Heart left ventricle (tissue), 16 donors: Measurements from ENCODE around the gene CPT2. TPM values are rescaled to one million over a fixed set of nuclear protein-coding genes. Genes with fewer than 3 reads are reported as not detected.
A peak's percentile ranks its signal among the peaks of the same experiment; 100 is the strongest.

Experiments used
- ATAC-seq, 4 donors: fragments of 200-7000 bp; cut with Tn5 transposase; one replicate each; pipeline ENCODE4 v1.9.1; 2020 to 2022; ENCODE audit warnings: moderate library complexity in 4 of 4, mild to moderate bottlenecking in 3 of 4, moderate number of reproducible peaks in 1 of 4
- DNase-seq, 5 donors: peaks; one replicate each; pipeline ENCODE4 v3.0.0-alpha.2; 2020
- H3K27ac ChIP-seq, 12 donors: fragments of 200-600 bp; sonication (generic) in 4 of 12; one replicate each; pipeline versions ENCODE4 v1.5.0 to v1.8.0; 2016 to 2022; ENCODE audit warnings: mild to moderate bottlenecking in 2 of 12
- H3K27me3 ChIP-seq, 9 donors: fragments of 200-600 bp; sonication (generic) in 2 of 9; one replicate each; pipeline versions ENCODE4 v1.5.1 to v1.8.0; 2016 to 2022; ENCODE audit warnings: mild to moderate bottlenecking in 3 of 9
- H3K36me3 ChIP-seq, 9 donors: fragments of 200-600 bp; sonication (generic) in 2 of 9; one replicate each; pipeline versions ENCODE4 v1.5.0 to v1.8.0; 2018 to 2022; ENCODE audit warnings: mild to moderate bottlenecking in 2 of 9
- H3K4me1 ChIP-seq, 12 donors: fragments of 200-600 bp; sonication (generic) in 4 of 12; one replicate each; pipeline versions ENCODE4 v1.5.0 to v1.8.0; 2016 to 2022; ENCODE audit warnings: mild to moderate bottlenecking in 3 of 12
- H3K4me3 ChIP-seq, 12 donors: fragments of 200-600 bp; sonication (generic) in 4 of 12; one replicate each; pipeline versions ENCODE4 v1.5.0 to v1.8.0; 2017 to 2022; ENCODE audit warnings: mild to moderate bottlenecking in 9 of 12, moderate library complexity in 4 of 12
- H3K9me3 ChIP-seq, 12 donors: fragments of 200-600 bp; sonication (generic) in 4 of 12; one replicate each; pipeline versions ENCODE4 v1.5.0 to v1.8.0; 2016 to 2022; ENCODE audit warnings: mild to moderate bottlenecking in 1 of 12
- CTCF ChIP-seq, 12 donors: fragments of 200-600 bp; sonication (generic) in 4 of 12; IDR thresholded peaks; one replicate each; pipeline versions ENCODE4 v1.5.0 to v1.8.0; 2018 to 2022; ENCODE audit warnings: antibody characterized with exemption in 12 of 12, mild to moderate bottlenecking in 5 of 12
- POLR2A ChIP-seq, 2 donors: fragments of 450-650 bp; IDR thresholded peaks; one replicate each; pipeline ENCODE4 v1.6.1; 2017; ENCODE audit warnings: antibody characterized with exemption in 2 of 2, mild to moderate bottlenecking in 2 of 2, moderate library complexity in 2 of 2
- WGBS, 4 donors: extraction: QIAGEN DNeasy Blood & Tissue Kit in 2 of 4; methylation state at CpG; one replicate each; pipeline versions ENCODE4 v1.1.5 to v1.1.7; 2013 to 2018; 5-methylcytosine and 5-hydroxymethylcytosine counted together
- intact Hi-C, 10 donors: fragments of 100-400 bp; cut with DNase I; formaldehyde crosslinking; loops; one replicate each; pipeline versions ENCODE4 v1.11.1 to v1.14.2; 2022
- polyA plus RNA-seq, 2 donors: library from polyadenylated mRNA; stranded (reverse); fragments of 200-250 nt; gene quantifications; one replicate each; pipeline ENCODE4 v1.2.3, GENCODE V29; 2013
- total RNA-seq, 9 donors: library from RNA; depleted of rRNA in 2 of 9; stranded (reverse); fragments of >200 nt in 2 of 9; fragmentation: NEBNext Ultra II Directional in 3 of 9; extraction: Animal tissue kit (Norgen Biotek cat#: 25700) in 3 of 9; gene quantifications; one replicate each; pipeline versions ENCODE4 v1.1.0 to v1.2.4, GENCODE V29; 2016 to 2023
- donor health status: ischemic (EF 13 %, LVEDD 7.1; RV severe dilation, severe dysfunction).
- donor health status: healthy with polysubstance abuse.
- donor health status: DM: no; HTN: yes; CAD: no.
- donor health status: DM: no; HTN: no; CAD: no.
- donor health status: ischemic (EF 25% LVEDD 6.9; RV normal size, moderate dysfunction).
- donor health status: ischemic (EF 25% LVEDD 5.7; RV mildly dilated, moderate dysfunction).
- donor health status: healthy.
- donor health status: DM: yes; HTN: yes; CAD: no.
- donor health status: ischemic (EF 35%, LVEDD 5.7; RV mildly dilated, moderate dysfunction).
- donor health status: nonischemic (EF 11% LVEDD 7.7; RV severe dilation, severe dysfunction).
- donor health status: DM: yes; HTN: yes; CAD: no.
- donor health status: PGD.
- donor health status: ischemic (EF 29% LVEDD 5.4; RV normal size, mild dysfunction).
- donor health status: nonischemic (EF 23%, LVEDD 6.1; RV moderate dilation, normal function).

CPT2 gene
- total and polyA plus RNA-seq, 11 donors, result 14.7 to 62.3 (median 34.0) TPM

- no peak for DNase-seq
- no peak for ATAC-seq
- no peak for TF ChIP-seq CTCF (IDR thresholded peaks at IDR 0.05)
- TF ChIP-seq POLR2A (IDR thresholded peaks at IDR 0.05), result no peak
- Histone ChIP-seq H3K27ac (peak overlapping the region; percentile 89 to 99 (median 95)), H3K4me3 (peak overlapping the region; percentile 47 to 99 (median 86)), H3K27me3 (no peaks in the 10 kb centered on the region), H3K4me1 (peaks cover 0 to 18% (median 13%) of the 10 kb centered on the region in 12 donors), H3K36me3 (peaks cover 0 to 39% (median 26%) of the 10 kb centered on the region in 9 donors), H3K9me3 (no peaks in the 10 kb centered on the region)
- intact Hi-C loops, result loop anchor here in 2 of 10 donors (1.0 to 2.0 kb wide), 3 partner anchors 21 to 37 kb away; no protein-coding TSS in a partner anchor
- 27 to 33% (median 30%) methylated on average over 8 of the region's 8 CpGs for WGBS, 4 donors
Measured at GRCh38 chr1:53219711-53220110, 23.1 kb downstream of the CPT2 start.

GRCh38 chr1:53220171-53220961 is 23.7 kb downstream of the CPT2 start, which contains the start of gene CZIB:
Gene CZIB, minus strand, starts transcription at chr1:53220634. Its CDS starts 59 bp downstream, at chr1:53220575.
- peak in 1 of 2 donors; percentile 92 for TF ChIP-seq POLR2A (IDR thresholded peaks at IDR 0.05)
- TF ChIP-seq CTCF (IDR thresholded peaks at IDR 0.05), result no peak
- Histone ChIP-seq H3K27ac (peak within 1 kb of the TSS; percentile 89 to 99 (median 95)), H3K36me3 (peaks cover 0 to 32% (median 20%) of the 10 kb centered on the region in 9 donors), H3K9me3 (no peaks in the 10 kb centered on the region), H3K4me3 (peak within 1 kb of the TSS; percentile 47 to 99 (median 86)), H3K4me1 (peaks cover 0 to 18% (median 13%) of the 10 kb centered on the region in 12 donors), H3K27me3 (no peaks in the 10 kb centered on the region)
- WGBS, 4 donors, result 0 to 1% (median 0%) methylated on average over 43 to 61 of the region's 61 CpGs
- DNase-seq (peak; percentile 95 to 98 (median 97)), ATAC-seq (peak; percentile 94 to 98 (median 98))
- intact Hi-C loops, result loop anchor here in 2 of 10 donors (1.0 kb wide), 2 partner anchors 22 to 38 kb away; no protein-coding TSS in a partner anchor

GRCh38 chr1:53220962-53221286 is 24.3 kb downstream of the CPT2 start:
- intact Hi-C loops, result loop anchor here in 2 of 10 donors (1.0 kb wide), 2 partner anchors 23 to 39 kb away; no protein-coding TSS in a partner anchor
- TF ChIP-seq POLR2A (IDR thresholded peaks at IDR 0.05) (no peak), CTCF (IDR thresholded peaks at IDR 0.05) (no peak)
- Histone ChIP-seq H3K27me3 (no peaks in the 10 kb centered on the region), H3K4me3 (peak overlapping the region; percentile 47 to 99 (median 86)), H3K36me3 (peaks cover 0 to 32% (median 14%) of the 10 kb centered on the region in 9 donors), H3K9me3 (no peaks in the 10 kb centered on the region), H3K4me1 (peaks cover 0 to 18% (median 13%) of the 10 kb centered on the region in 12 donors), H3K27ac (peak overlapping the region; percentile 89 to 99 (median 95))
- WGBS, 4 donors, result 37 to 45% (median 40%) methylated on average over 3 of the region's 3 CpGs
- DNase-seq, result no peak
- ATAC-seq, result no peak

DNA sequence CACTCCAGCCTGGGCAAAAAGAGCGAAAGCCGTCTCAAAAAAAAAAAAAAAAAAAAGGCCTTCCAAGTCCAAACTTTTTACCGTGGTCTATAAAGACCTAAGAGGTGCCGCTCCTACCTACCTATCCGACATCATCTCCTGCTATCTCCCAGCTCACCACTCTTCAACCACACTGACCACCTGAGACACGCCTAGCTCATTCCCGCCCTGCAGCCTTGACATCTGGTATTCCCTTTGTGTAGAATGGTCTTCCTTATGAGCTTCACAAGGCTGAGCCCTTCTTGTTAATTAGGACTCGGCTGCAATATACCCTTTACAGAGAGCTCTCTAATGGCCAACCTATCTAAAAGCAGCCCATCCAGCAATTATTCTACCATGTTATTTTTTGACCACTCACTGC is 41.0 kb downstream of the CPT2 start:
- peak overlapping the region in 5 of 12 donors; percentile 41 to 83 (median 76) for H3K27ac ChIP-seq
- DNase-seq, result no peak
- no peaks in the 10 kb centered on the region for H3K9me3 ChIP-seq
- H3K4me3 ChIP-seq, result peak overlapping the region; percentile 77 to 100 (median 97)
- H3K36me3 ChIP-seq, result peaks cover 0 to 39% (median 38%) of the 10 kb centered on the region in 9 donors
- intact Hi-C loops, result loop anchor here in 1 of 10 donors (1.0 kb wide), 1 partner anchor 41 kb away; the partner anchor contains the start of gene CPT2
- H3K4me1 ChIP-seq, result peaks cover 0 to 29% (median 23%) of the 10 kb centered on the region in 12 donors
- no peak for ATAC-seq
- WGBS, 4 donors, result 29 to 37% (median 36%) methylated on average over 8 of the region's 8 CpGs
- TF ChIP-seq CTCF (IDR thresholded peaks at IDR 0.05), result no peak
- no peak for TF ChIP-seq POLR2A (IDR thresholded peaks at IDR 0.05)
- H3K27me3 ChIP-seq, result no peaks in the 10 kb centered on the region
